ENCODE results near the gene PEAK1.

GRCh38 chr15:77123854-77124253, 296.1 kb downstream of the PEAK1 start:
- TF ChIP-seq KDM4B (IDR thresholded peaks at IDR 0.05; ENCODE audit: borderline replicate concordance in 2 of 2, low read depth in 1 of 2): no peak
- TF ChIP-seq, protein P1, sequence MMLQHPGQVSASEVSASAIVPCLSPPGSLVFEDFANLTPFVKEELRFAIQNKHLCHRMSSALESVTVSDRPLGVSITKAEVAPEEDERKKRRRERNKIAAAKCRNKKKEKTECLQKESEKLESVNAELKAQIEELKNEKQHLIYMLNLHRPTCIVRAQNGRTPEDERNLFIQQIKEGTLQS (IDR thresholded peaks at IDR 0.05): no peak
- TF ChIP-seq, protein P1 (CRISPR knock-in tag; conservative IDR thresholded peaks at IDR 0.05): no peak
- TF ChIP-seq, protein P2, sequence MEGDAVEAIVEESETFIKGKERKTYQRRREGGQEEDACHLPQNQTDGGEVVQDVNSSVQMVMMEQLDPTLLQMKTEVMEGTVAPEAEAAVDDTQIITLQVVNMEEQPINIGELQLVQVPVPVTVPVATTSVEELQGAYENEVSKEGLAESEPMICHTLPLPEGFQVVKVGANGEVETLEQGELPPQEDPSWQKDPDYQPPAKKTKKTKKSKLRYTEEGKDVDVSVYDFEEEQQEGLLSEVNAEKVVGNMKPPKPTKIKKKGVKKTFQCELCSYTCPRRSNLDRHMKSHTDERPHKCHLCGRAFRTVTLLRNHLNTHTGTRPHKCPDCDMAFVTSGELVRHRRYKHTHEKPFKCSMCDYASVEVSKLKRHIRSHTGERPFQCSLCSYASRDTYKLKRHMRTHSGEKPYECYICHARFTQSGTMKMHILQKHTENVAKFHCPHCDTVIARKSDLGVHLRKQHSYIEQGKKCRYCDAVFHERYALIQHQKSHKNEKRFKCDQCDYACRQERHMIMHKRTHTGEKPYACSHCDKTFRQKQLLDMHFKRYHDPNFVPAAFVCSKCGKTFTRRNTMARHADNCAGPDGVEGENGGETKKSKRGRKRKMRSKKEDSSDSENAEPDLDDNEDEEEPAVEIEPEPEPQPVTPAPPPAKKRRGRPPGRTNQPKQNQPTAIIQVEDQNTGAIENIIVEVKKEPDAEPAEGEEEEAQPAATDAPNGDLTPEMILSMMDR (IDR thresholded peaks at IDR 0.05 in 2 of 3, conservative IDR thresholded peaks at IDR 0.05 in 1 of 3; ENCODE audit: insufficient read depth in 2 of 3, low read depth in 1 of 3, low read length in 3 of 3): no peak
- no peak for TF ChIP-seq SIN3B (IDR thresholded peaks at IDR 0.05; ENCODE audit: low read depth)
- TF ChIP-seq, protein P3, sequence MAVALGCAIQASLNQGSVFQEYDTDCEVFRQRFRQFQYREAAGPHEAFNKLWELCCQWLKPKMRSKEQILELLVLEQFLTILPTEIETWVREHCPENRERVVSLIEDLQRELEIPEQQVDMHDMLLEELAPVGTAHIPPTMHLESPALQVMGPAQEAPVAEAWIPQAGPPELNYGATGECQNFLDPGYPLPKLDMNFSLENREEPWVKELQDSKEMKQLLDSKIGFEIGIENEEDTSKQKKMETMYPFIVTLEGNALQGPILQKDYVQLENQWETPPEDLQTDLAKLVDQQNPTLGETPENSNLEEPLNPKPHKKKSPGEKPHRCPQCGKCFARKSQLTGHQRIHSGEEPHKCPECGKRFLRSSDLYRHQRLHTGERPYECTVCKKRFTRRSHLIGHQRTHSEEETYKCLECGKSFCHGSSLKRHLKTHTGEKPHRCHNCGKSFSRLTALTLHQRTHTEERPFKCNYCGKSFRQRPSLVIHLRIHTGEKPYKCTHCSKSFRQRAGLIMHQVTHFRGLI (CRISPR knock-in tag; IDR thresholded peaks at IDR 0.05): no peak
- TF ChIP-seq GTF2E2 (tag; IDR thresholded peaks at IDR 0.05): no peak
- TF ChIP-seq, protein P4, sequence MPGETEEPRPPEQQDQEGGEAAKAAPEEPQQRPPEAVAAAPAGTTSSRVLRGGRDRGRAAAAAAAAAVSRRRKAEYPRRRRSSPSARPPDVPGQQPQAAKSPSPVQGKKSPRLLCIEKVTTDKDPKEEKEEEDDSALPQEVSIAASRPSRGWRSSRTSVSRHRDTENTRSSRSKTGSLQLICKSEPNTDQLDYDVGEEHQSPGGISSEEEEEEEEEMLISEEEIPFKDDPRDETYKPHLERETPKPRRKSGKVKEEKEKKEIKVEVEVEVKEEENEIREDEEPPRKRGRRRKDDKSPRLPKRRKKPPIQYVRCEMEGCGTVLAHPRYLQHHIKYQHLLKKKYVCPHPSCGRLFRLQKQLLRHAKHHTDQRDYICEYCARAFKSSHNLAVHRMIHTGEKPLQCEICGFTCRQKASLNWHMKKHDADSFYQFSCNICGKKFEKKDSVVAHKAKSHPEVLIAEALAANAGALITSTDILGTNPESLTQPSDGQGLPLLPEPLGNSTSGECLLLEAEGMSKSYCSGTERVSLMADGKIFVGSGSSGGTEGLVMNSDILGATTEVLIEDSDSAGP (CRISPR knock-in tag; IDR thresholded peaks at IDR 0.05): no peak
- TF ChIP-seq ZNF143 (CRISPR knock-in tag; IDR thresholded peaks at IDR 0.05): no peak

Measured in K562 (cell line).